Middle frontal gyrus (tissue), 1 donor: Measurements from ENCODE around the gene MAMLD1.

ENCODE experiments used
- DNase-seq: peaks from one replicate; pipeline ENCODE4 v3.0.0-alpha.2; 2015; ENCODE audit warnings: low spot score; ENCODE audit errors: extremely low spot score

Gene MAMLD1

DNA sequence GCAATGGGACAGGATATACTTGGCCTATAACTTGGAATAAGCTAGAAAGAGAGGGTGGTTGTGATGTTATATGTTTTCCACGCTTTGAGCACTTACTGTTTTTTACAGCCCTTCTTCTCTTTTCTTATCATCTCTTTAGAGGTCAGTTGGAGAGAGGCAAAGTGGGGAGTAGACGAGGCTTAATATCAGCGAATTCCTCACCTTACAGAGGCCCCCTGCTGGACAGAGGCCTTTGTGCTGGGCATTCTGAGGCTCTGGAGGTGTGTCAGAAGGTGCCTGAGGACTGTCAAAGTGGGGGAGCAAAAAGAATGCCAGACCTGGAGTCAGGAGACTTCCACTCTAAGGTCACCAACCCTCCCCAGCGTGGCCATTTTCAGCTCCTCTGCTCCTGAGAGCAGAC lies 42.5 kb downstream of the MAMLD1 start:
- DNase-seq, result no peak

DNA sequence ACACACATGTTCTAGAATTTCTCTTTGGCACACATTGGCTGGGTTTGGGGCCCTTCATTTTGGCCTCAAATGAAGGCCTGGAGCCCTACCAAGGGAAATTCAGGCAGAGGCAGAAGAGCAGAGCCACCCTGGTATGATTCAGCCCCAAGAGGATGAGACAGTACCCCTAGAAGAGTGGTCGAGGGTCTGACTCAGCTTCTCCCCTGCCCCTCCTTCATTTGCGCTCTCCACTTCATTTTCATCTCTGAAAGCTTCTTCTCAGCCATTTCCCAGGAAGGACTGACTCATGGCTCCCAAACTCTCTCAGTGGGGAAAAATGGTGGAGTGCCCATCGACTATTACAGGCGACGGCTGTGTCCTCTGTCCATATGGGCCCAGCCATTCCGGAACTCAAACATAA lies 43.5 kb downstream of the MAMLD1 start:
- DNase-seq, result no peak

DNA sequence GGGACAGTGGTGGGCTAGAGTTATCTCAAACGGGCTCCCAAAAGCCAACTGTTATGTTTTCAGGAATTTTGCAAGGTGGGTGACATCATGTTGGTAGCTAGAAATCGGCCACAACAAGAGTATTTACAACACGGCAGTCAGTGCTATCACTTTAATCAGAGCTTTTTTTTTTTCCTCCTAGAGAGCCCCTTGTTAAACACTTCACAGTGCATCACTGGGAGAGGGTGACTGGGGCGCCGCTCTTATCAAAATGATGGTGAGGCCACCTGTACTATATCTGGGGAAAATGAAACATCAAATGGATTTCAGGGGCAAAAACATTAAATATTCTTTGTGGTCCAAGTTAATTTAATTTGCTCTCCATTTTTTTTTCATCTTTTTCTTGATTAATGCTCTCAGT lies 44.9 kb downstream of the MAMLD1 start:
- no peak for DNase-seq

DNA sequence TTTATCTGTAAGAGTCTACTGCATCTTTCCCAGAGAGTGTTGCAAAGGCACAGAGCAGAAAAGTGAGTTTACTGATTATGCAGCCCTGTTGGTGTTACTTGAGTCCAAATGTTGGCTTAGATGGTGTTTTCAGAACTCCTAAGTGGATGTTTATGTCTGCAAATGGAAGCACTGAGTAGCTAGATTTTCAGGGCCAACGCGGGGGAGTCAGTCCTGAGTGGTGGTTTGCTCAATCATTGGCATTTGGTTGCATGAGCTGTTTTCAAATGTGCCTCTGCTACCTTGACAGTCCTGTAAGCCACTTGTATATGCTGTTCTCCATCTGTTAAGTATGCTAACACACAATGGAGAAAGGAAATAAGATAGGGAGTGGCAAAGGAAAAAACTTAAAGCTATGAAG lies 45.4 kb downstream of the MAMLD1 start:
- no peak for DNase-seq

DNA sequence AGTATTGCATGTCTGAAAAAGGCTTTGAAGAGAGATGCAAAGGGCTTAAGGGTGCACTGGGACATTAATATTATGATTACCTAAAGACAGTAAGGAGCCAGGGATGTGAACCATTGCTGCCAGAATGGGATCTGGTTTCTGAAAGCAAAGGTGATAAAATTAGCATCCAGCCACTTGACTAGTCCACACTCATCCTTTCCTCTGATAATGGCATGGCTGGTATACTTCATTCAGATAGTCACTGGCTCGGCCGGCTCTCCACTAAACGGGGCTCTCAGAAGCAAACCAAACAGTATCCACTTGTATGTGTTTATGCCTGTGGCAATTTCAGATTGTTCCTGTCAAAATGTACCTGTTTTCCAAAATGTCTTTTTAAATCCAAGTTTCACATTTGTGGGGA lies 46.4 kb downstream of the MAMLD1 start:
- no peak for DNase-seq

DNA sequence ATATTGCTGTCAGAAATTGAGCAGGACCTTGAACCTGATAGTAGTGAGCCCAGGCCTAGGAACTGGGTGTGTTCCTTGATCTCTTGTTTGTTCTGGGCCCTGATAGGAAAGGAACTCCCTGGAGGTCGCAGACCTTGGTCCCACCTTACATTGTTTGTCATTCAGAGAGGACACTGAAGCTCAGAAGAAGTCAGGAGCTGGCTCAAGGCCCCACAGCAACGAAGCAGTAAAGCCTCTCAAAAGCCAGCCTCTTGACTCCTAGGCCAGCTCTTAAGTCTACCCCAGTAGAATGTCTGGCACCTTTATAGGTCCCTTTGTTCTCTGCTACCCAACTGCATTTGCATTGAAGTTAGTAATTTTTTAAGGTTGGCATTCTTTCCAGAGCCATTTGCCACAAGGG lies 46.8 kb downstream of the MAMLD1 start:
- DNase-seq, result no peak

DNA sequence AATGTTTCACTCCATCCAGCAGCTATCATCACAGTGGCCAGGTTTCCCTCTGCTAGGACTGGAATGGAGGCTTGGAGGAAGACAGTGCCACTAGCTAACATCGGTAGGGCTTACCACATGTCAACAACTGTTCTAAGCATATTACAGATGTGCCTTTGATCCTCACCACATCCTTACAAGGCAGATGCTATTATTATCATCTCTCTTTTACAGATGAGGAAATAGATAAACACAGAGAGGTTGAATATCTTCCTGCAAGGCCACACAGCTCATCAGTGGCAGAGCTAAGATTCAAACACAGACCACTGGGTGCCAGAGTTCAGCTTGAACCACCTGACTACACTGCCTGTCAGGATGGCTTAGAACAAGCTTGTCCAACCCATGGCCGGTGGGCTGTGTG lies 47.4 kb downstream of the MAMLD1 start:
- no peak for DNase-seq

DNA sequence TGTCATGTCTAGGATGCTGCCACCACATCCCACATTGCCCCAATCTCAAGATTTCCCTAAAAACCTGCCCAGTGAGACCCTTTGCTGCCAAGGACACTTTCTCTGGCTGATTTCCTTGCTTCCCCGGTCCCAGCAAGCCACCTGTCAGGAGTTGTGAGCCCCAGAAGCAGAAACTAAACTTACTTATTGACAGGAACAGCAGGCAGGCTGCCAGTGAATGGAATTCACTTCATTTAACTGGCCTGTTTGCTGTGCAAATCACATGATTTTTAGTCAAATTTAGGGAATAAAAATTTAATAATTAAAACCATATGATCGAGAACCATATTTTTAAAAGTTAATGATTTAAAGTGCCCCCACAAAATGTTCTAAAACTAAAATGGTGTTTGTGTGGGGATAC lies 48.5 kb downstream of the MAMLD1 start:
- DNase-seq, result no peak

DNA sequence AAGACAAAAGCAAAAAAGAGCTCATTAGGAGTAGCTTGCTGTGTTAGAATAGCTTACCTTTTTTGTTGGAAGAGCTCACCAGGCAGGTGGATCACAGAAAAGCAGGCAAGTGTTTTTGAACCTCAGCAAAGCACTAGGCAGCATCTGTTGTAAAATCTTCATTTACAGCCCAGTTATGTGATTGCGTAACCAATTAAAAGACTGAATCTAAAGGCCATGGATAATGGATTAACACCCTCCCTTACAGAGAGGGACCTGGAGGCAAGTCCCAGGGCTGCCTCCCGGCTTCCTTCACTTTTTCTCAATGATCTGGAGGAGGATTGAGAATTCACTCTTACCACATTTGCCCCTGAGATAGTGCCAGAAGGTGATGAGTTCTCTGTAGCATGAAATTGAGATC lies 51.1 kb downstream of the MAMLD1 start:
- no peak for DNase-seq

DNA sequence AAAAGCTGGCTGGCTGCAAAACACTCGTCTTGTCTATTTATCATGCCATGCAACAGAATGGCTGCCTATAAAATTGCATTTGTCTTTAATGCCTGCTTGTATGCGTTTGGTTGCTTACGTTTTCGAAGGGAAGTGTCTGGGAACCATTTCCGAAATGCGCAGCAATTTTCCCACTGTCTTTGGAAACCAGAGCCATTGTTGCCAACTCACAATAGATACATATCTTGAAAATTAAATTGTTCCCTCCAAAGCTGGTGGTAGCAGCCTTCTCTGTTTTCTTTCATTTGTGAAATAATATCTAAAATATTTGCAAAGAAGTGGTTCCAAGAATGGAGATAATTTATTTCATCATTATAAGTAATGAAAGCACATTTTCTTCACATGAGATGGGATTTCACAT lies 53.4 kb downstream of the MAMLD1 start:
- no peak for DNase-seq

DNA sequence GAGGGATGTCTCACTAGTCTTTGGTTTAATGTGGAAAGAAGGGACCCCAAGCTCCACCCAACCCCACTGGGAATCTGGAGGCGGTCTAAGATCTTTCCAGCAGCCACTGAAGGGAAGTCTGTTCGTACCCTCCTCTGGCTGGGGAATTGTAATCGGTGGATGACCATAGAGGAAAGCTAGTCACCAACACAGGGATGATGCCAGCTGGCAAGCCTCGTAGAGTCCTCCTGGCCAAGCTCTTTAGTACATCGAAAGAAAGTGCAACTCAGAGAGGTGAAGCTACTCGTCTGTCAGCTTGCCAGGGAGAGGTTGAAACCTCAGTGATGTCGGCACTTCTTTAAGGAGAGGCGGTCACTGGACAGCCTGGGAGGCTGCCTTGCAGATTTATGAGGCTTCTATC lies 58.7 kb downstream of the MAMLD1 start:
- DNase-seq, result no peak

DNA sequence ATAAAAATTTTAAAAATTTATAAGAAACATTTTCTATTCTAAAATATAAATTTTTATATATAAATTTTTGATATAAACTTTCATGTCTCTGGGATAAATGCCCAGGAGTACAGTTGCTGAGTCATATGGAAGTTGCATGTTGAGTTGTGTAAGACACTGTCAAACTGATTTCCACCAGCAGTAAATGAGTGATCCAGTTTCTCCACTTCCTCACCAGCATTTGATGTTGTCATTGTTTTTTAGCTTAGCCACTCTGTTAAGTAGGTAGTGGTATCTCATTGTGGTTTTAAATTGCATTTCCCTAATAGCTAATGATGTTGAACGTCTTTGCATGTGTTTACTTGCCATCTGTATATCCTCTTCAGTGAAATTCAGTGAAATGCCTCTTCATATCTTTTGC lies 66.5 kb downstream of the MAMLD1 start:
- DNase-seq, result no peak

DNA sequence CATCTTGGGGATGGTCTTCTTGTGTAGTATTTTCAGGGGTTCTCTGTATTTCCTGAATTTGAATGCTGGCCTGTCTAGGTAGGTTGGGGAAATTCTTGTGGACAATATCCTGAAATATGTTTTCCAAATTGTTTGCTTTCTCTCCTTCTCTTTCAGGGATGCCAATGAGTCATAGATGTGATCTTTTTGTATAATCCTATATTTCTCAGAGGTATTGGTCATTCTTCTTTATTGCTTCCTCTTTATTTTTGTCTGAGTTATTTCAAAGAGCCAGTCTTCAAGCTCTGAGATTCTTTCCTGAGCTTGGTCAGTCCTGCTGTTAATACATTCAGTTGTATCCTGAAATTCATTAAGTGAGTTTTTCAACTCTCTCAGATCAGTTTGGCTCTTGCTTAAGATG lies 73.1 kb downstream of the MAMLD1 start:
- DNase-seq, result no peak

DNA sequence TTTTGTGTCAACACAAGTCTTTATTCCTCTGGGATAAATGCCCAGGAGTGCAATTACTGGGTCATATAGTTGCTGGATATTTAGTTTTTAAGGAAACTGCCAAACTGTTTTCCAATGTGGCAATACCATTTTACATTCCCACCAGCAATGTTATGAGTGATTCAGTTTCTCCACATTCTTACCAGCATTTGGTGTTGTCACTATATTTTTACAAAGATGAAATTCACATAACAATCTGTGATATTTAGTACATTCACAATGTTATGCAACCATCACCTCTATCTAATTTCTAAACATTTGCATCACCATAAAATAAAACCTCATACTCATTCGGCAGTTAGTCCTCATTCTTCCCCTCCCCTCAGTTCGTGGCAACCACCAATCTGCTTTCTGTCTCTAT lies 75.0 kb downstream of the MAMLD1 start:
- DNase-seq, result no peak

DNA sequence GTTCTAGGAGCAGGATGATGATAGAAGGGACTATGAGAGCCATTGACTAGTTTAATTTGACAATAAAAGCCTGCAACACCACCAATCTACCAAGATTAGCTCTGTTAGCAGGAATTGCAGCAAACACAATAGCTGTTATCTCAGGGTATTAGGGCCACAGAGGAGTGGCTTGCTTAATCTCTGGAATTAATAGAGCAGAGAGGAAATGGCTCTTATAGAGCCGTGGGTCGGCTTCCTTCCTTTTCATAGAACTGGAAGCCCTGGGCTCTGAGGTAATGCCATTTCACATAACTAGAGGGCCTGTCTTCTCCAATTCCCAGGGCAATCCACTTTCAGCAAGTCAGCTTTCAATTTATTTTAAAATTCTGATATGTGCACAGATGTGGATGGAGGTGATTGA lies 83.0 kb downstream of the MAMLD1 start:
- no peak for DNase-seq

DNA sequence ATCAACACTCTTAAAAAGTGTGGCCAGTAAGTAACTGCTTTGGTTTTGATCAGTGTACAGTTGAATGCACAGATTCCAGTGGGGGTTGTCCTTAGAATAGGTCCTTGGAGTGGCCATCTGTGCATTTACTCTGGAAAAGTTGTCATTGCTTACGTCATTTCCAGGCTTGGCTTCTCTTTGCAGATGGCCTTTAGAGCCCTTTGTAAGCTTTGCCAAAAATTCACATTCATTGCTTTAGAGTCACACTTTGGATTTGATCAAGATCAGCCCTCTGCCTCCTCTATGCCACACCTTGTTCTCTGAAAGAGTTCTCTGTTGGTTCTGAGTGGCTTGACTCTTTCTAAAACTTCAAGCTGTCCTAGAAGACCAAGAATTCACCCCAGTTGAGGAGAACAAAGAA lies 83.9 kb downstream of the MAMLD1 start:
- no peak for DNase-seq

DNA sequence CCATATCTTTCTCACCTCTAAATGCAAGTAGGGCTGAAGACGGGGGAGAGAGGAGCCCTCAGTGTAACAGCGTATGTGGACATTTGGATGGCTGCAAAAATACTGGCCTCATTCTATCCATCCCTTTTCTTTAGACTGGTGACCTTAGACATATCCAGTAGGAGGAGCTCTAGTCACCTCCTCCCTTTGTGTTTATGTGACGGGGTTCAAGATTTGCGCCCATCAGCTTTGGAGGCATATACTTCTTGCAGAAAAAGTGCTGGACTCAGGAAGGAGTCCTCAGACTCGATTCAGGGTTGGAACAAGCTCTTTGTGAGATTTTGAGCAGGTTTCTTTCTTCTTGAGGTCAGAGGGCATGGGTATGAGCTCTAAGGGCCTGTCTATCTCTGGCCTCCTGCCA lies 86.2 kb downstream of the MAMLD1 start:
- DNase-seq, result no peak

DNA sequence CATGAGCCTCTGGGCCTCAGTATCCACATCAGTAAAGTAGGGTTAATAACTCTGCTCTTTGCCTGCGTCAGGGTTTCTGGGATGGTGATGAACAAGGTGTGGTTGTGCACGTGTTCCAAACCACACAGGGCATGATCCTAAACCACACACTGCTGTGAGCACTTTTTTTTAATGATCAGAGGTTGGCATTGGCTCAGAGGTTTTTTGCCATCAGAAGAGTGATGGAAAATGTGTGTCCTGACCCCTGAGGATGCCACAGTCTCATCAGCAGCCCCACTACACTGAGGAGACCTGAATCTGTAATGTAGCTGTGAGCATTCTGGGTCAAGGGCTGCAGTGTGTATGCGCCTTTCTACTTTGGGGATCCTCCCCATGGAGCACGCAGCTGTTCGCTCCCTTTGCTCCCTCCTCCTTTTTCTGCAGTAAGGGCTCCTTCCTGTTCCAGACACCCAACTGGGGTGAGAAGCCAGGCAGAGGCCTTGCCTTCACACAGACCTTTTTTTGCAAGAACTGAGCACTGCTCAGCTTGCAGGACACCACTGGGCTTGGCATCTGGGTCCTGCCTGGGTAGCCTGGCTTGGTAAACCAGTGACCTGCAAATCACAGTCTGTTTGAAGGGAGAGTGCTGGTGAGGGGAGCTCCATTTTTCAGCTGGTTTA lies 87.5 kb downstream of the MAMLD1 start:
- DNase-seq, result no peak

DNA sequence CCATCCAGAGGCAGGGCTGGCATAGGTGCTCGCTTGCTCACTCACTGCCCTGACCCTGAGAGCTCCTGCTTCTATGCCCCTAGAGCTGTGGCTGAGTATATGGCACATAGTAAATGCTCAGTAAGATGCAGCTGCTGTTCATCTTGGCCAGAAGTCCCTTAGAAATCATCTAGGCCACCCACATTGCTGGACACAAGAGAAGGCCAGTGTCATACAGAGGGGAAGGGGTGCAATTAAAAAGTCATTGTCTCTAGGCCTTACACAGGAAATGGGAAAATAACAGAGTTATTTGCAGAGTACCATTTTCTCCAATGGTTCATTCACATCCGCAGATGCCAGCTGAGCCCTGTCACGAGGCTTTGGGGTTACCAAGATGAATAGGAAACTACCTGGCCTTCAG lies 88.8 kb downstream of the MAMLD1 start:
- no peak for DNase-seq

DNA sequence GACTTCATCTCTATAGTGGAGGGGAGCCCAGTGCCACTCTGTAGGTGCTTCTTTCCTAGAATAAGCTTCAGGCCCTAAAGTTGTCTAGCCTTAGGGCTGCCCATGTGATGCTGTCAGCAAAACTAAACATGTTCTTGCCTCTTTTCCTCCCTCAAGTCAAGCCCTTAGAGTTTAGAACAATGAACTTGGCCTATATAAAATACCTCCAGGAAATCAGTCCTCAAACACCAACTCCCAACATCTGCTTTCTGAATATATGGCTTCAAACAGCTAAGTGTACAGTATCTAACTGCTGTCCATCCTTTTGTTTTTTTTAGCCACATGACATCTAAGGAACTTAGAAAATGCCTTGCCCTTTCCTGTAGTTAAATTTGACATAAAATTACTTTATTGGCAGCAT lies 91.0 kb downstream of the MAMLD1 start:
- DNase-seq, result no peak

DNA sequence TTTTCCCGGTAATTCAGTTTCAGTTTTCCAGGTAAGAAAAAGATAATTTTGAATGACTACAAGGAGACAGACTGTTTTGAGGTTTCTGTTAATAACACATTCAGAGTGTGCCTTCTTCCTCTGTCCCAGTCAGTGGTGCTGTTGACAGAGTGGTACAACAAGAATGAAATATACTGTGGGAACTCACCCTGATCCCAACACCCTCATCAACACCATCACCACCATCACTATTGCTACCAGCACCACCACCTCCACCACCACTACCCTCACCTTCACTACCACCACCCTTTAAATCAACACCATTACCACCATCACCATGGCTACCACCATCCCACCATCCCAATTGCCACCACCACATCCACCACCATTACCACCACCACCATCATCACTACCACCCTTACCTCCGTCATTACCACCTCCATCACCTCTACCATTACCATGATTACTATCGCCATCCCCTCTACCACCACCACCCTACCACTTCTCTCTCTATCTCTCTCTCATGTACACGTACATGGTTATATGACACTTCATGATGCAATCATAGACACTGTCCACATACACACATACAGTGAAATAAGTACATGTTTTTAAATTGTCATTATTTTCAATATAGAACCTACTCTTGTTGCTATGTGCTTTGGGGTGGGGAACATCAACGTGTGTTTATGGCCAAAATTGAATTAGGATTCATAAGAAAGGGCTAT lies 91.5 kb downstream of the MAMLD1 start:
- DNase-seq, result no peak

DNA sequence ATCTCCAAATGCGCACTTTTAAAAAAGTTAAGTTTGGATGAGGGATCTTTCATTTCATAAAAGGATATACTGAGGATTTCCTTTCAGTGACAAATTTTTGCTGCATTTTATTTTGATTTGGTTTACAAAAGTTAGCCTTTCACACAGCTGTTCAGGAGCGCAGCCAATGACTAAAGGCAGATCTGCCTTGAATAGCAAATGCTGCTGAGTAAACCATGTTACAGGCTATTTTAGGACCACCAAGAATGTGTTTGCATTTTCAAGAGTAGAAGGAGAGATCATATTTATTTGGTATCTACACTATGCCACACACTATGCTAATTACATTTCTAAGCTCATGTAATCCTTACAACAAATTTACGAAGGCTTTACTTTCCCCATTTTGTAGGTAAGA lies 92.1 kb downstream of the MAMLD1 start:
- no peak for DNase-seq

DNA sequence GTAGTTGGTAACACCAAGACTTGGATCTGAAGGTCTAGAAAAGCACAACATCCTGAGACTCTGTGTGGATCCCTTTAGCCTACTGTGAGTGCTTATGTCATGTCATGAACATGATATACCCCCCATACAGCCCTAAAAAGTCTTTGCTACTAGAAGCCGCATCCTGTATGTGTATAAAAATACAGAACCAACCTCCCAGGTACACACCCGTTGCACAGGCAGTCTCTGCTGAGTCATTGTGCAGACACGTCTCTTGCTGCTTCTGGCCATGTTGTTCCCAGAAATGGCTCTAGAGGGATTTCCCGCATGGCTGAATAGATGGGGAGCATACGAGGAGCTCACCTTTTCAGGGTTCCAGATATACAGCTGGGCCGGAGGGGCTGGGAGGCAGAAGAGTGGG lies 93.3 kb downstream of the MAMLD1 start:
- DNase-seq, result no peak

DNA sequence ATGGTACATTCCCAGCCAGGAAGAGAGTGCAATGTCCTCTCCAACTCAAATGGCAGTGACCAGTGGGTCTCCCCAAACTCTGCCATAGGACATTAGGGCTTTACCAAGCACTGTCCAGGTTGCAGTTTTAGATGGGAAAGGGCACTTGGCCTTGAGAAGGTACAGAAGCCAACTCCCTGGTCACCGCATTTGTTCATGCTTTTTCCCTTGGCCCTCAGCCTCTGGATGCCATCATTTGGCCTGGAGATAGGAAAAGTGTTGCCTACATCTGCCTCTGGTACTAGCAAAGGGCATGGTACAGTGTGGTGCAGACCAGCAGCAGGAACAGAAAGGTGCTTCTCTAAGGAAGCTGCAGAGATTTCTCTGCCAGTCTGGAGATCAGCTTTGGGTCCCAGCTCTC lies 93.8 kb downstream of the MAMLD1 start:
- DNase-seq, result no peak
